Lung microvascular endothelial cell (primary cell): ENCODE measurements around the gene EPHB2. TPM values are rescaled to one million over a fixed set of nuclear protein-coding genes. Genes with fewer than 3 reads are reported as not detected.
"Not testable (repeated sequence)": the region's sequence is repeated elsewhere in the genome, so short reads cannot be mapped to it uniquely, and the experiment has no call there.

ENCODE experiments used
- DNase-seq, 2 donors: peaks; one replicate each; pipeline versions ENCODE4 v3.0.0 to v3.0.0-alpha.2; 2010; ENCODE audit warnings: low read depth in 2 of 2
- total RNA-seq: library from RNA; depleted of rRNA; stranded (reverse); fragments of >200 nt; gene quantifications from 2 replicates; pipeline ENCODE4 v1.2.1, GENCODE V29; 2014

EPHB2 gene
- total RNA-seq, result 18.7 and 20.9 TPM in 2 replicates

DNA sequence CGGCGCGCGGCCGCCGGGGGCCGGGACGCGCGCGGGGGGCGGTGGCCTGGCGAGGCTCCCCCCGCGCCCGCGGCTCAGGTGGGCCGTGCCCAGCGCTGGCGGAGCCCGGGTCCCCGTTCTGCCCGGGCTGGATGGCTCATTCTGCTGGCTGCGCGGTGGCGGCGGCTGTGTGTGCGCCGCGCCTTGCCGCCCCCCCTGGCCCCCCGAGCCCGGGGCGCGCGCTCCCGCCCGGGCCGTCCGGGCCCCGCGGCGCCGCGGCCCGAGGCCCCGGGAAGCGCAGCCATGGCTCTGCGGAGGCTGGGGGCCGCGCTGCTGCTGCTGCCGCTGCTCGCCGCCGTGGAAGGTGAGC is at the start of gene EPHB2:
EPHB2 (plus strand) TSS at position 139 of the 349 bp plus-strand sequence; CDS start at position 283, 144 bp downstream.
- peak; percentile 50 to 65 for DNase-seq

DNA sequence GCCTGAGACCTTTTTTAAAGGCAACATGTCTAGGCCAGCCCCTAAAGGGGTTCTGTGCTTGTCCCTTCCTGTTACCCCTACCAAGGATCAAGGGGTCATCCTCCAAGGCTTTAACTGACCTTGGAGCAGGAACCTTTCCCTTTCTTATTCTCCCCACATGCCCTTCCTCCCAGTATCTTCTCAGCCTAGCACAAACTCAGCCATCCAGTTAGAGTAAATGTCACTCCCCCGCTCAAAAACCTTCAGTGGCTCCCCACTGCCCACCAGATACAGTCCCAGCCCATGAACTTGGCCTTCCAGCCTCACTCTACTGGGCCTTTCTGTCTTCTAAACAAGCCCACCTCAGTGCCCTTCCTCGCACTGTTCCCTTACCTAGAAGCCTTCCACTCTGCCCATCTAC is 48.8 kb upstream of the EPHB2 start:
- DNase-seq, result no peak

DNA sequence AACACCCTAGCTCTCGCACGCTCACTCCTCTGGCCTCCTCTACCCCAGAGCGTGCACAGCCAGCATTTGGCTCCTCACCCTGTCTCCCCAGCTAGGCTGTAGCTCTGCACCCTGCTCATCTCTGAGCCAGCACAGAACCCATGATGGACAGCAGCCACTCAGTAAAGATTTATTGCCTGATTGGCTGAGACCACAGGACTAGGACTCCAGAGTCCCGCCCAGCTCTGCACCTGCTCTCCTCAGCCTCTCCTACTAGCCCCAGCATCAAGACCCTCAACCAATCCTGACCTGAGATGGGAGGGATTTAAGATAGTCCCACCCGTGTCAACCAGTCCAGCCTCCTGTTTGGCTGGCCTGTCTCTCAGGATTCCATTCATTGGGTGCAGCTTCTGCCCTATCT is 48.3 kb upstream of the EPHB2 start:
- DNase-seq, result peak; percentile 27 to 38

DNA sequence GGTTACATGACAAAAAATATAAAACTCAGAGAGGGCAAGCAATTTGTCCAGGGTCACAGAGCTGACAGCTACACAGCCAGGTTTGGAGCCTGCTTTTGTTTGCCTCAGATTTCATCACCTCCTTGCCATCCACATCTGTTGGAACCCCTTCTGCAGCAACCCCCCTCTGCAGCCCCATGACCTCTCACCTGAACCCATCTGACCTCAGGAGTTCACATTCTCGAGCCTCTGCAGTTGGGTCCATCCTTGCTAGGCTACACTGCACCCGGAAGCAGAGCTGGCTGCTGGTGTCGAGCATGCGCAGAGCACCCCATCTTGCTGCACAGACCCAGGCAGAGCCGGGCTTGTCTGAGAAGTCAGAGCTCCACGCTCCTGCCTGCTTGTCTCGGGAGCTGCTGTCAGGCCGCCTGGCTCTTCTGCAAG is 47.6 kb upstream of the EPHB2 start:
- no peak for DNase-seq

DNA sequence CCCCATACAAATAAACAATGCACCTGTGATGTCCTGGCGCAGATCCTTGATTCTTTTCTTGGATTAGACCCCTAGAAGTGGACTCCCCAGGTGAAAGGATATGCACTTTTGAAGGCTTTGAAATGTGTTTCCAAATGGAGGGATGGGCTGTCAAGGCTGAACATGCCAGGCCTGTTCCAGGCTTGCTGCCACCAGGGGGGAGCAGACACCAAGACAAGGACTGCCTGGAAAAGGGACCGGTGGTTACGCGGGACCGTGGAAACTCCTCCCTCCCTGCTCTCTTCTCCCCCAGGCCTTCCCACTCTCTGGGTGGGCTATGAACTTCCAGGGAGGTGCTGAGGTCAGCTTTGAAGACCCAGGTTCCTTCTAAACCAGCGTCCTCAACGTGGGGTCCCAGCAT is 44.9 kb upstream of the EPHB2 start:
- peak; percentile 69 to 82 for DNase-seq

DNA sequence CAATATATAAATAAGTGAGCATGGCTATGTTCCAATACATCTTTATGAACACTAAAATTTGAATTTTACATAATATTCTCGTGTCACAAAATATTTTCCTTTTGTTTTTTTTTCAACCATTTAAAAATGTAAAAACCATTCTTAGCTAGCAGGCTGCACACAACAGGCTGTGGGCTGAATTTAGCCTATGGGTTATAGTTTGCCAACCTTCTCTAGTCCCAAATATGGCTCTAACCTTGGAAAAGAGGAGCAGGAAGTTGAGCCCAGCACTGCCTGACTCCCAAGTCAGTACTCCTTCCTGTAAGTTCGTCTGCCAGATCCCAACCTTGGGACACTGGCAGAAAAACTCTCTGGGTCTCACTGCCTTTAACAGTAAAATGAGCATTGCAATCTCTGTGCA is 44.2 kb upstream of the EPHB2 start:
- DNase-seq, result no peak

DNA sequence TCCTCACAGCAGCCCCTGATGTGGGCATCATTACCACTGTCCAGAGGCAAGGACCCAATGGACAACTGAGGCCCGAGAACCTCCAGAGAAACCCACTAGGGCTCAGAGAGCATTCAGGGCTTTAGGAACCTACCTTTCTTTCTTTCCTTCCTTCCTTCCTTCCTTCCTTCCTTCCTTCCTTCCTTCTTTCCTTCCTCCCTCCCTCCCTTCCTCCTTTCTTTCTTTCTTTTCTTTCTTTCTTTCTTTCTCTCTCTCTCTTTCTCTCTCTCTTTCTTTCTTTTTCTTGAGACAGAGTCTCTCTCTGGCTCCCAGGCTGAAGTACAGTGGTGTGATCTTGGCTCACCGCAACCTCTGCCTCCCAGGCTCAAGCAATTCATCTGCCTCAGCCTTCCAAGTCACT is 41.8 kb upstream of the EPHB2 start:
- not testable (repeated sequence) for DNase-seq

DNA sequence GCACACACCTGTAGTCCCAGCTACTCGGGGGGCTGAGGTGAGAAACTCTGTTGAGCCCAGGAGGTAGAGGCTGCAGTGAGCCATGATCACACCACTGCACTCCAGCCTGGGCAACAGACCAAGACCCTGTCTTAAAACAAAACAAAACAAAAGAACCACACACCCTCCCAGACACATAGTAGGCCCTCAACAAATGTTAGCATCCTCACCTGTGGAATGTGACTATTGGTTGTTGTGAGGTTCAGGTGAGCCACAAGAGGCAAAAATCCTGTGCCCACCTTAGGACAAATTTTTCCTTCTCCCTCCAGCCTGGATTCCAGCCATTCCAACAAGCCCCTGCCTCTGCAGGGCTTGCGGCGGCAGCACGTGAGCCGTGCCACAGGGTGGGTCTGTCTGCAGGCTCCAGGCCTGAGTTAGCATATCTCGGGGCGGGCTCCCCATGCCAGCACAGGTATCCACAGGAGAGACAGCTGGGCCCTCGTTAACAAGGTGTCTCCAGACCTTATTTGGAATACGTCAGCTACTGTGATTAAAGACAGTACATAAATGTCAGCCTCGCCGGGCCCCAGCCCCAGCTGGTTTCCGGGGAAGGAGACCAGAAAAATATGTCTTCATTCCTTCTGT is 40.2 kb upstream of the EPHB2 start:
- DNase-seq, result no peak

DNA sequence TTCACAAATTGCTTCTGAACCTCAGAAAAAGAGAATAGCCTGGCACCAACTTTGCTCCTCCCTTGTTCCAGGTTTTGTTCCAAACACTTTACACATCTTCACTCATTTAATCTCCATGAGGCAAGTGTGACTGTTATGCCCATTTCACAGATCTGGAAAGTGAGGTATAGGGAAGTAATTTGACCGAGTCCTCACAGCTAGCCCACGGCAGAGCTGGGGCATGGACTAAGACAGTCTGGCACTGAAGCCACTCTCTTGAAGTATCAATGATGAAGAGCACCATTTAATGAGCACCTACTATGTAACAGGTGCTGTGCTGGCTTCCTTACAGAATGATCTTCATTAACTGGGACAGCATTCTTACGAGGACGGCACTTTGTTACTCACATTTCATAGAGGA is 38.6 kb upstream of the EPHB2 start:
- no peak for DNase-seq

DNA sequence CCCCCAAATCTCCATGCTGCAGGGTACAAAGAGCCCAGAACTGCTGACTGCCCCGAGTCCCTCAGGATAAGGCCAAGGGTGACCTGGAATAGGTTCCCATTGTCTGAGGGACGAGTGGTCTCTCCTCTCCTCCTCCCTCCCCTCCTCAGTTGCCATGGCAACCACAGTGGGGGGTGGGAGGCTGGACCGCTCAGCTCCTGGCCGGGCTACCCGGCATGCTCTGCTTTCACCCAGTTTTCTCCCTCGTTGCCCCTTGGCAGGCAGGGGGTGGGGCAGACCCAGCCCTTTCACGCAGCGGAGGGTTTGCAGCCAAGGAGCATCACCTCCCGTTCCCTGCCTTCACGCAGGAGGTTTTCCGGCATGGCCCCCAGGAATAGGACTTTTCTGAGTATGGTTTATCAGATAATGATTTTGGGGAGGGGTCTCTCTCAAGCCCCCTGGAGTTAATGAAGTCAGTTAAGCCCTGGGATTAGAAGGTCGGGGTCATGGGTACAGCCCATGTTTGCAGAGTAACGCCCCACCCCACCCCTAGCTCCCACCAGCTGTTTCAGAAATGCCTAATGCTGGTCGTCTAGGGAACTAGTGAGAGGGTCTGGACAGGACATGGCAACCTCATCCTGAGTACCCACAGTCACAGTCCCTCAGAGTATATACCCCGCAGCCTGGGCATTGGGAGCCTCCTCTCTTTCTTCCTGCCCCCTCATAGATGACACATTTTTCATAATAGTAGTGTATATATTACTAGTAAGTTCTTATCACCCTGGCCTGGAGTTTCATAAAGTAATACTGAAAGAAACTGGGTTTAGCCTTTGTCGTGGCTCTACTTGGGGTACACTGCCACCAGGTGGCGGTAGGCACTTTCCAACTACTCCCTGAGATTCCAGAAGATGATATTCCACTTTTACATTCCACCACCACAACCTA is 36.9 kb upstream of the EPHB2 start:
- DNase-seq, result peak; percentile 72 to 87

DNA sequence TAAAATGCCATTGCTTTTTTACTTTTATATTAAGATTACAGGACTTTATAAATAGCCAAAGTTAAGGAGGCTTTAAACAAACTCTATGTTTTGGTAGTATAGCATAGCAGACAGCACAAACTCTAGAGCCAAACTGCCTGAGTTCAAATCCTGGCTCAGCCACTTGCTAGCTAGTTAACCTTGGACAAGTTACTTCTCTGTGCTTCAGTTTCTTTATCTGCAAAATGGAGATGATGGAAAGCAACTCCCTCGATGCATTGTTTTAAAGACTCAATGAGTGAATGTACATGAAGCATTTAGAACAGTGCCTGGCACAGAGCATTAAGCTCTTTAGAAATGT is 36.3 kb upstream of the EPHB2 start:
- no peak for DNase-seq

DNA sequence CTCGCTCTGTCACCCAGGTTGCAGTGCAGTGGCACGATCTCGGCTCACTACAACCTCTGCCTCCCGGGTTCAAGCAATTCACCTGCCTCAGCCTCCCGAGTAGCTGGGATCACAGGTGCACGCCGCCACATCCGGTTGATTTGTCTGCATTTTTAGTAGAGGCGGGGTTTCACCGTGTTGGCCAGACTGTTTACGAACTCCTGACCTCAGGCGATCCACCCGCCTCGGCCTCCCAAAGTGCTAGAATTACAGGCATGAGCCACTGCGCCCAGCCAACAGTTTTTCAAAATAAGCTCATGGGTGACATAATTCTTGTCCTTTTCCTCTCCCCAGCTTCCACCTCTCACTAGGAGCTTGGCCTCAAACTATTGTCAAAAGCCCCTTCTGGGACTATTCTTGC is 34.5 kb upstream of the EPHB2 start:
- not testable (repeated sequence) for DNase-seq

DNA sequence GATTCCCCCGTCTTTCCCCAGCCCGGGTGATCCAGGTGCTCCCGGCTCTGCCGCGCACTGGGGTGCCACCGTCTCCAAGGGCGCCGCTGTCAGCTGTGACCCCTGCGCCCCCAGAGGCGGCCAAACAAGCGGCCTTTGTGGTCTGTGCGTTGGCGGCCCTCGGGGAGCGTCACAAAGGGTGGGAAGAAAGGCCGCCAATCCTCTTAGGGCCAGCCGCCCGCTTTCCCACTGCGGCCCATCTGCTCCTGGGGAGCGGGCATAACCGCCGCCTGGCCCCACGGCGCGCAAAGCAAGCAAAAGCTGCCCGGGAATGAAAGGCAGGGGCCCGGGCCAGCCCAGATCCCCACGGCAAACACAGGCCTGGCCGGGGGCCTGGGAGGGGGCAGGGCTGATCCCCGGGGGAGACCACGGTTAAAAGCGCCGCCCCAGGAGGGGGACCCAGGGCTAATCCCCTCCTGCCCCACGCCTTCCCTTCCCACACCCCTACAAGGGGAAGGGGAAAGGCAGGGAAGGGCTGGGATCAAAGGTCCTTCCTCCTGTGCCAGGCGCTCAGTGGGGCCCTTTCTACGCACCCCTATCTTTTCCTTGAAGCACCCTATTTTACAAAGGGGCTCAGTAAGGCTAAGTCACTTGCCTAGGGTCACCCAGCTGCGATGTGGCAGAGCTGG is 33.6 kb upstream of the EPHB2 start:
- no peak for DNase-seq

DNA sequence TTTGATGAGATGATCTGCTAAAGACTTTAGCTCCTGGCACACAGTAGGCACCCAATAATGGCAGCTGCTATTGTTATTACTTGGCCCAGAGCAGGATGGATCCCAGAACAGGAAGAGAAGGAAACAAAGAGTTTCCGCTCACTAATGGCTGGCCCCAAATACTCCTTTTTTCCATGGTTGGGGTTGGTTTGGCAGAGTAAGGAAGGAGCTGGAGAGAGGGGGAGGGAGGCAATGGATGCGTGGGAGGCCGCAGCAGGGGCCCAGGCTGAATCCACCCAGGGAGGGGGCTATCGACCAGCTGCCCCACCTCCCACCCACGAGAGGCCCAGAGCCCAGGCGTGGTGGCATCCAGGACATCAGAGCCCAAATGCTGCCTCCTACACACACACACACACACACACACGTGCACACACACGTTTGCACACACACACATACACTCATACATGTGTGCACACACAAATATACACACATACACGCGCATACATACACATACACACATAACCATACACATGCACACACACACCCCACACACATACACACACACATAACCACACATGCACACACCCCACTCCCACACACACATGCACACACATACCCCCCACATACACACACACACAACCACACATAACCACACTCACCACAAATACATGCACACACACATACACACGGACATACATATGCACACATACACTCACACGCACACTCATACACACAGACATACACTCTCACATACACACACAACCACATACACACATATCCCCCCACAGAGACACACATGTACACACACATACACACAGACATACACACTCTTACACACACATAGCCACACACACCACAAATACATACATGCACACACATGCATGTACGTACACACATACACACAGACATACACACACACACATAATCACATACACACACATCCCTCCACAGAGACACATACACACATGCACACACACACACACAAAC is 32.4 kb upstream of the EPHB2 start:
- DNase-seq, result peak; percentile 51 to 92

DNA sequence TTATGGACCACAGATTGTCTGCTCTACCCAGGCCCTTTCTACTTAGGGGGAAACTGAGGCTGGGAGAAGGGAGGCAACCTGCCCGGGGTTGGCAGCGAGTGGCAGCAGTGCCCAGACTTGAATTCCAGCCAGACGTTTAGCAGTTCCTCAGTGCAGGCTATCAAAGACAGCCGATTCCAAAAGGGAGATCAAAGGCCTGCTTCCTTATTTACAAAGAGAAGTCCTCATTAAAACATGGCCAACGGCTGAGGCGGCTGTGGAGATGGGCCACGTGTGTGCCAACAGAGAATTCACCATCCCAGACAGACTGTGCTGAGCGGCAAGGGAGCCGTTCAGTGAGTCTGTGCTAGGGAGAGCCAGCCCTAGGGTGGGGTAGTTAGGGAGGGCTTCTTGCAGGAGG is 29.9 kb upstream of the EPHB2 start:
- no peak for DNase-seq

DNA sequence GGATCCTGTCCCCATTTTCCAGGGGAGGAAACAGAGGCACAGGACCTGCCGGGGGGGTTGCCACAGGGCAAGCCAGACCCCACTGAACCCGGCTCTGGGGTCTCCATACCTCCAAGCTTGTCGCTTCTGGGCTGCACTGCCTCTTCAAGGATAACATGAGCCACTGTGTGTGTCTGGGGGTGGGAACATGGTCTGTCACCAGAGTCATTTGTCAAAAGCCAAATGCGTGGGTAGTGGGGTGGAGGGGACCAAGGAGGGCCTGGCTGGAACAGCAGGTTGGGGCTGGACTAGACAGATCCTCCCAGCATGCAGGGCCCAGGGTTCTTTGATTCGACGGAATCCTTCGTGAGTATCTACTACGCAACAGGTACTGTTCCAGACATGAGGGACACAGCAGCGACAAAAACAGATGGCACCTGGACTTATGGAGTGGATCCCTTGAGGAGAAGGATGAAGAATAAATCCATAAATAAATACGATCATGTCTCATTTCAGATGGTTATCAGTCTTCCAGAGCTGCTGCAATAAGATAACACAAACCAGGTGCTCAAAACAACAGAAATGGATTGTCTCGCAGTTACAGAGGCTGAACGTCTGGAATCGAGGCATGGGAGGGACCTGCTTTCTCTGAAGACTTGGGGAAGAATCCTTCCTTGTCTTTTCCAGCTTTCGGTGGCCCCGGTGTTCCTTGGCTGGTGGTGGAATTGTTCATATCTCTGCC is 28.9 kb upstream of the EPHB2 start:
- DNase-seq, result no peak

DNA sequence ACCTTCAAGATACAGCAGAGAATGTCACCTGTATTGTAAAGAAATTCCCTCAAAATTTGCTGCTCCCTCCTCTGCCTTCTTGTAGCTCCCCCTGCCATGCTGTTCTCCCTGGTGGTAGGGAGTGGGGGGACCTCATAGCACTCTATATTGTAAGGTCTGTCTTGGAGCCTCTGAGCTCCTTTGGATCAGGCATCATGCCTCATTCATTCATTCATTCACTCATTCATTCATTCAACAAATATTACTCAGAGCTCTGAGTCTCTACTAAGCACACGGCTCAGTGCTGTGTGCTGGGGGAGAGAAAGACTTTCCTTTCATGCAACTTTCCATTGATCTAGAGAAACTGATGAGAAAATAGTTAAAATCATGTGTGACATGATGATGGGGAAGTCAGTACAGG is 27.1 kb upstream of the EPHB2 start:
- DNase-seq, result no peak

DNA sequence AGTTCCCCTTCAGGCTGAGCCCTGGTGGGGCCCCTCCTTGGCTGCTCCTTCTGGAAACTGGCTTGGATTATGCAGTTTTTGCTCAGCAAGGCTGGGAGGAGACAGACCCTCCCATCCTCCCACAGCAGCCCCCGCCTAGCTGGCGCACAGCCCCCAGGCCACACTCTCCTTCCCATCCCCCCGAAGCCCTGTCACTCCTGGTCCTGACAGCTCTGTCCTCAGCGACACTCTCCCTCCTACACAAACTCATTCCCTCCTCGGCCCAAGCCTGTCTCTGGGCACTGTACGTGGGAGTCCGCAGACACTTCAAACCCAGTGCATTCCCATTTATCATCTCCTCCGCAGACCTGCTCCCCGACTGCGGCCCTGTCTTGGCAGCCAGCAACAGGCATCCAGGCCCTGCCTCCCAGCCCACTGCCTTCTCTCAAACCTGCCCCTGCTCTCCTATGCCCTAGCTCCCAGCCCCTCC is 25.0 kb upstream of the EPHB2 start:
- DNase-seq, result no peak

DNA sequence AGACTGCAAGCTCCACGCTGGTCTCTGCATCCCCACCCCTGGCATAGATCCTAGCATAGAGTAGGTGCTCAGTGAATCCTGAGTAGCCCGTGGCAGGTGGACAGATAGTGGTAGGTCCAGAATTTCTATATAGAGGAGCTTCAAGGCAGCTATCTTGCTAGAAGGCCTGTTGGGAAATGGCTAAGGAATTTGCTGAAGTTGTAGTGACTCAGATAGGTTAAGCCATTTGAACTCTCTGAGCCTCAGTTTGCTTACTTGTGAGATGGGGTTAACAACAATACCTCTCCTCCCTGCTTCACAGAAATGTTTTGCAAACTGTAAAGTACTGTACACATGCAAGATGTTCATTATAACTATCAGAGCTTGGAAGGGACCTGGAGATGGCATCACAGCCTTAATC is 23.4 kb upstream of the EPHB2 start:
- no peak for DNase-seq

DNA sequence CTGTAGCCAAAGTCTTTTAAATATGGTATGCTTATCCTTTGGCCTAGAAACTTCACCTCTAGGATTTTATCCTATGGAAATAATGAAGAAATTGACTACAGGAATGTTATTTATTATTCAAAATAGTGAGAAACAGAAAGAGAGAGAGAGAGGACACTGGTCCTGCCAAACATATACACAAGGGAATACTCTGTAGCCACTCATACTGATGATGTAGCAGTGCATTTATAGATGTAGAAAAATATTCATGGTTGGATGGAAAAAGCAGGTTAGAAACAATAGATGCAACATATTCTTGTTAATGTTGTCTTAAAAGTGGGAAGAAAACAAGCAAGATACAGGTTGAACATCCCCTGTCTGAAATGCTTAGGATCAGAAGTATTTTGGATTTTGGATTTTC is 22.2 kb upstream of the EPHB2 start:
- DNase-seq, result no peak

DNA sequence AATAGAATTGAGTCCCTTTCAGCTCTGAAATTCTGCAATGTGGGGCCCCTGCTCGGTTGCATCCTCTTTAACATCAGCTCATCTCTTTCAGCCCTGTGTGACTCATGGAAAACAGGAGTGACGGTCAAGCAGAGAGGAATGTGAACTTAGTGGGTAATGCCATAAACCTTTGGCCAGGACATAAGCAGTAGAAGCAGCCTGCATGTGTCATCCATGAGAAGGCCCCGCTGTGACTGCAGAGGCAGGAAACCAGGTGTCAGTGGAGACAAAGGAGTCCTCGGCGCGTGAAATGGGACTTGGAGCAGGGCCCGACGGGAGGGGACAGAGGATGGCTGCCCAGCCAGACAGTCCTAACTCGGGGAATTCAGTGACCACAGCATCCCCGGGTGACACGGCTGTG is 21.1 kb upstream of the EPHB2 start:
- DNase-seq, result peak; percentile 67 to 98
